Measurements from ENCODE around the gene SRCIN1.

SRCIN1 gene

DNA sequence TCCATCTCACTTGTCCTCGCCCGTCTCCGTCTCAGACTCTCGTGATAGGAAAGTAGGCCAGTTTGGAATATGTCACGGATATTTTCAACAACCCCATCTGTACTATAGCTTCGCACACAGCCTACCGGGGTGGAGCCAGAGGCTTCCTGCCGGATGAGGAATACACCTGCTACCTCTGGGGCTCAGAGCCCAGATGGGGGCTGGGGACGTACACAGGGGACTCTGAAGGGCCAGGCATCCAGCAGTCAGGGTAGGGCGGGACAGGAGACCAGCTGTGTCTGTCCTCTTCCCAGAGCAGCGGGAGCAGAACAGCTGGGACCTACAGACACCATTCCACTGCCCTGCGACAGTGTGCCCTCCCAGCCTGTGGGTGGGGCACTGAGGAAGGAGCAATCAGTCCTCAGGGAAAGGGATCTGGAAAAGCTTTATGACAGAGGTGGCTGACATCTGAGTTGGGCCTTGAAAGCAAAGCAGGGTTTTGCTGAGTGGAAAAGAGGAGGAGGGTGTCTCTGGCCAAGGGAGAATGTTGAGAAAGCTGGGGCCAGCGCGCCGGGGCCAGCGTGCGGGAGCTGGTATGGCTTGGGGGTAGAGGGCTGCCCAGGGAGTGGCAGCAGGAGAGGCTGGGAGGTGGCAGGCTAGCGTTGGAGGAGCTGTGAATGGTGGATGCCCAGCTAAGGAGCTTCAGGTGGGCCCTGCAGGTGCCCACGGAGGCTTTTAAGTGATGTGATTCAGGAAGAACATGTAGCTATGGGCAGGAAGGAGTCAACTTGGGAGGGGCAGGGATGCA is 11.5 kb upstream of the SRCIN1 start:
- Histone ChIP-seq H3K27ac (no peak overlapping the region), H4K20me1 (ENCODE audit: insufficient read depth) (no peaks in the 10 kb centered on the region), H3K4me3 (IDR thresholded peaks at IDR 0.05; ENCODE audit: insufficient read depth, low read depth, low read length) (no peak overlapping the region), H3K79me2 (ENCODE audit: insufficient read depth, low read depth) (no peaks in the 10 kb centered on the region), H3K9ac (no peak overlapping the region), H3K27me3 (ENCODE audit: insufficient read depth, low read depth) (no peaks in the 10 kb centered on the region), H3K4me1 (ENCODE audit: low read depth, poor library complexity, severe bottlenecking) (no peaks in the 10 kb centered on the region), H2AFZ (ENCODE audit: low read depth) (no peak overlapping the region), H3K4me2 (no peak overlapping the region), H3K36me3 (ENCODE audit: insufficient read depth) (no peaks in the 10 kb centered on the region)
- TF ChIP-seq CTCF (conservative IDR thresholded peaks at IDR 0.05; ENCODE audit: low read depth, low read length), result no peak

DNA sequence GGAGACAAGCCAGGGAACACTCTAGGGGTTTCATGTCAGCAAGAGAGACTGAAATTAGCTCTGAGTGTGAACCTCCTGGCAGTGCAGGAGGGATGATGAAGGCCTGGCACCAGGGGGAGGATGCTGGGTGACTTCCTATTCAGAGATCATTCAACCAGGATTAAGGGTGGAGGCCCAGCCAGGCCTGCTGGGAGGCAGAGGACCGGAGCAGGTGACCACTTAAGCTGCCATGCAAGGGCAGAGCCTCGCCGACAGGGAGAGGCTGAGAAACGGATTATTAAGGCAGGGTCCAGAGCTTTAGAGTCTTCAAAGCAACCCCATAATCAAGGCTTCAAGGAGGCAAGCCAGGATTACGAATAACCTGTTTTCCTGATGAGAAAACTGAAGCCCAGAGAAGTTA is 10.6 kb upstream of the SRCIN1 start:
- H3K27me3 ChIP-seq (ENCODE audit: insufficient read depth, low read depth), result peaks cover 3% of the 10 kb centered on the region; the same call in 1 of the 2 replicates
- no peak overlapping the region for H3K9ac ChIP-seq
- no peaks in the 10 kb centered on the region for H3K79me2 ChIP-seq (ENCODE audit: insufficient read depth, low read depth)
- TF ChIP-seq CTCF (conservative IDR thresholded peaks at IDR 0.05; ENCODE audit: low read depth, low read length), result no peak
- no peaks in the 10 kb centered on the region for H4K20me1 ChIP-seq (ENCODE audit: insufficient read depth)
- H3K36me3 ChIP-seq (ENCODE audit: insufficient read depth), result no peaks in the 10 kb centered on the region
- H3K4me3 ChIP-seq (IDR thresholded peaks at IDR 0.05; ENCODE audit: insufficient read depth, low read depth, low read length), result no peak overlapping the region
- no peak overlapping the region for H3K4me2 ChIP-seq
- no peaks in the 10 kb centered on the region for H3K4me1 ChIP-seq (ENCODE audit: low read depth, poor library complexity, severe bottlenecking)
- no peak overlapping the region for H3K27ac ChIP-seq
- H2AFZ ChIP-seq (ENCODE audit: low read depth), result no peak overlapping the region

GRCh38 chr17:38613981-38614779 is 8.4 kb upstream of the SRCIN1 start:
- no peak overlapping the region for H2AFZ ChIP-seq (ENCODE audit: low read depth)
- no peaks in the 10 kb centered on the region for H3K36me3 ChIP-seq (ENCODE audit: insufficient read depth)
- no peaks in the 10 kb centered on the region for H3K4me1 ChIP-seq (ENCODE audit: low read depth, poor library complexity, severe bottlenecking)
- TF ChIP-seq CTCF (conservative IDR thresholded peaks at IDR 0.05; ENCODE audit: low read depth, low read length), result no peak
- H3K4me2 ChIP-seq, result no peak overlapping the region
- no peak overlapping the region for H3K4me3 ChIP-seq (IDR thresholded peaks at IDR 0.05; ENCODE audit: insufficient read depth, low read depth, low read length)
- no peaks in the 10 kb centered on the region for H4K20me1 ChIP-seq (ENCODE audit: insufficient read depth)
- H3K79me2 ChIP-seq (ENCODE audit: insufficient read depth, low read depth), result no peaks in the 10 kb centered on the region
- H3K9ac ChIP-seq, result no peak overlapping the region
- H3K27ac ChIP-seq, result no peak overlapping the region
- H3K27me3 ChIP-seq (ENCODE audit: insufficient read depth, low read depth), result peaks cover 6% of the 10 kb centered on the region; the same call in 1 of the 2 replicates

- no peaks in the 10 kb centered on the region for H3K4me1 ChIP-seq (ENCODE audit: low read depth, poor library complexity, severe bottlenecking)
- no peak for TF ChIP-seq CTCF (conservative IDR thresholded peaks at IDR 0.05; ENCODE audit: low read depth, low read length)
- no peaks in the 10 kb centered on the region for H3K79me2 ChIP-seq (ENCODE audit: insufficient read depth, low read depth)
- H3K4me3 ChIP-seq (IDR thresholded peaks at IDR 0.05; ENCODE audit: insufficient read depth, low read depth, low read length), result no peak overlapping the region
- H3K36me3 ChIP-seq (ENCODE audit: insufficient read depth), result no peaks in the 10 kb centered on the region
- H3K27me3 ChIP-seq (ENCODE audit: insufficient read depth, low read depth), result peaks cover 9% of the 10 kb centered on the region; the same call in 1 of the 2 replicates
- H3K27ac ChIP-seq, result no peak overlapping the region
- no peak overlapping the region for H3K9ac ChIP-seq
- no peak overlapping the region for H3K4me2 ChIP-seq
- no peaks in the 10 kb centered on the region for H4K20me1 ChIP-seq (ENCODE audit: insufficient read depth)
- no peak overlapping the region for H2AFZ ChIP-seq (ENCODE audit: low read depth)
Observed at GRCh38 chr17:38613525-38613980, 7.8 kb upstream of the SRCIN1 start.
